ENCODE measurements around the gene IRF6. TPM values are rescaled to one million over a fixed set of nuclear protein-coding genes. Genes with fewer than 3 reads are reported as not detected.
"Not testable (repeated sequence)": the region's sequence is repeated elsewhere in the genome, so short reads cannot be mapped to it uniquely, and the experiment has no call there.

Gene IRF6
- total RNA-seq, 2 donors from 2014 or later: 0.20 to 1.1 TPM

DNA sequence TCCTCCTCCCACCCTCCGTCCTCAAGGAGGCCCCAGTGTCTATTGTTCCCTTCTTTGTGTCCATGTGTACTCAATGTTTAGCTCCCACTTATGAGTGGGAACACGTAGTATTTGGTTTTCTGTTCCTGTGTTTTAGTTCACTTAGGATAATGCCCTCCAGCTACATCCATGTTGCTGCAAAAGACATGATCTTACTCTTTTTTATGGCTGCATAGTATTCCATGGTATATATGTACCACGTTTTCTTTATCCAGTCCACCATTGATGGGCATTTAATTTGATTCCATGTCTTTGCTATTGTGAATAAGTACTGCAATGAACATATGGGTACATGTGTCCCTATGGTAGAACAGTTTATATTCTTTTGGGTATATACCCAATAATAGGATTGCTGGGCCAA is 12.2 kb downstream of the IRF6 start:
- H3K9me3 ChIP-seq (ENCODE audit: control insufficient read depth, low read length, poor library complexity, severe bottlenecking); H3K27ac Mint-ChIP-seq; H3K4me3 Mint-ChIP-seq; H3K36me3 Mint-ChIP-seq (ENCODE audit: low read depth); DNase-seq; ATAC-seq; H3K4me1 Mint-ChIP-seq: not testable (repeated sequence)
- peaks cover 49% of the 10 kb centered on the region for H3K27me3 Mint-ChIP-seq

DNA sequence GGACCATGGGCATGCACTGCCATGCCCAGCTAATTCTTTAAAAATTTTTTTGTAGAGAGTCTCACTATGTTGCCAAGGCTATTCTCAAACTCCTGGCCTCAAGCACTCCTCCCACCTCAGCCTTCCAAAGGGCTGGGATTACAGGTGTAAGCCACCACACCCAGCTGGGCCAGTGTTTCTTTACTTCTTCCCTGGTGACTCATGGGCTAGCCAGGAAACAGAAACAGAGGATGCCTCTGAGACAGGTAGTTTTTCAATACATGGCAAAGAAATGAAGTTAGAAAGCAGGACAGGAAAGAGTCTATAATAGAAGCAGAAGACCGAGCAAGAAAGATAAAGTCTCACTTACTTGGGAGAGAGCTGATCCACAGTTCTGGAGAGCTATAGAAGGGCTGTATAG is 14.0 kb downstream of the IRF6 start:
- H3K4me3 Mint-ChIP-seq: no peak overlapping the region
- H3K36me3 Mint-ChIP-seq (ENCODE audit: low read depth): peaks cover 4% of the 10 kb centered on the region
- no peak for DNase-seq
- no peaks in the 10 kb centered on the region for H3K9me3 ChIP-seq (ENCODE audit: control insufficient read depth, low read length, poor library complexity, severe bottlenecking)
- peaks cover 46% of the 10 kb centered on the region for H3K27me3 Mint-ChIP-seq
- no peaks in the 10 kb centered on the region for H3K4me1 Mint-ChIP-seq
- H3K27ac Mint-ChIP-seq: no peak overlapping the region
- no peak for ATAC-seq

DNA sequence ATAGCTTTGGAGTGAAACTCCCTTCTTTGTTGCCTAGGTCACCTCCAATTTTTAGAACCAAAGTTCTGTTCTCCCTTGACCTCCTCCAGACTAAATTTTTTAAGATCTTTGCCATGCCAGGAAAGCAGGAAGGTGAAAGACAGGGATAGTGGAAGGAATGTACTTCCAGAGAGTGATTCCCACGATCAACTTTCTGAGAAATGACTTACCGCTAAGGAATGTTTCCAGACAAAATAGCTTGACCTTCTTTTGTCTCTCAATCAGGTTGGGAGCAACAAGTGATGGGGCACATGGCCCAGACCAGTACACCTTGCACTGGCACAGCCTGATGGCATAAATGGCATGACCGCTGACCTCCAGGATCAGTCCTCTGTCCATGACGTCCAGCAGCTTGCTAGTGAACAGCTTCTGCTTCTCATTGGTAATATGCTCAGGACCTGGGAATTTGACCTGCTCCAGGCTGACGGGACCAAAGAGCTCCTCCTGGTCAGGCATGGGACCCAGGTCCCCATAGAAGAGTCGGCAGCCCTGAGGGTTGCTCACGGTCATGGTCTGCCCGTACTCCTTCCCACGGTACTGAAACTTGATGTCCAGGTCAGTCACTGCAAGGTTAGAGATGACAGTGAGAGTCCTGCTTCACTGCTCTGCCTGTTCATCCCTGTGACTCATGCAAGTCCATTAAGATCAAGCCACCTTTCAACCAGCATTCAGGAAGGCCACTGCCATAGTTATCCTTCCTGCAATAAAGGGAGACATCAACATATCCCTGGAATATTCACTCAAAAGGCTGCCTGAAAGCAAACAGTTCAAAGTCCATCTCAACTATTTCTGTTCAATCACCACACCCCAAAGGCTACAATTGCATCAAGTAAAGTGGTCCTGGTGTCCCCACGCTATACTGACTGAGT is 15.4 kb downstream of the IRF6 start:
- Mint-ChIP-seq H3K27me3 (peaks cover 42% of the 10 kb centered on the region), H3K4me3 (no peak overlapping the region), H3K27ac (no peak overlapping the region), H3K4me1 (no peaks in the 10 kb centered on the region), H3K36me3 (ENCODE audit: low read depth) (peaks cover 4% of the 10 kb centered on the region)
- ATAC-seq: no peak
- no peaks in the 10 kb centered on the region for H3K9me3 ChIP-seq (ENCODE audit: control insufficient read depth, low read length, poor library complexity, severe bottlenecking)
- no peak for DNase-seq

DNA sequence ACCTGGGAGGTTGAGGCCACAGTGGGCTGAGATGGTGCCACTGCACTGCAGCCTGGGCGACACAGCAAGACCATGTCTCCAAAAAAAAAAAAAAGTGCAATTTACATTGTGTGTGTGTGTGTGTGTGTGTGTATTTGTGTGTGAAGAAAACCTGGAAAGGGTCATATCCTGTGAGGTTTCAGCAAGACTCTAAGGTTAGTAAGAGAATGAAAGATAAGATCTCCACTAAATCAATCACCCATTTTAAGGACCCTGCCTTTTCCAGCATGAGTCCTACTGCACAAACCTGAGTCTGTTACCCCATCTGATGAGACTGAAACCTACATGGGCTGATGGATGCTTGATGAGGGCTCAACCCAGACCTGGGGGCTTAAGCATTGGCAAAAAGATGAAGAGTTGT is 16.7 kb downstream of the IRF6 start:
- no peaks in the 10 kb centered on the region for H3K9me3 ChIP-seq (ENCODE audit: control insufficient read depth, low read length, poor library complexity, severe bottlenecking)
- Mint-ChIP-seq H3K27ac (no peak overlapping the region), H3K36me3 (ENCODE audit: low read depth) (peaks cover 2% of the 10 kb centered on the region), H3K4me1 (peaks cover 11% of the 10 kb centered on the region), H3K4me3 (no peak overlapping the region), H3K27me3 (peaks cover 33% of the 10 kb centered on the region)
- ATAC-seq (no peak), DNase-seq (no peak)

DNA sequence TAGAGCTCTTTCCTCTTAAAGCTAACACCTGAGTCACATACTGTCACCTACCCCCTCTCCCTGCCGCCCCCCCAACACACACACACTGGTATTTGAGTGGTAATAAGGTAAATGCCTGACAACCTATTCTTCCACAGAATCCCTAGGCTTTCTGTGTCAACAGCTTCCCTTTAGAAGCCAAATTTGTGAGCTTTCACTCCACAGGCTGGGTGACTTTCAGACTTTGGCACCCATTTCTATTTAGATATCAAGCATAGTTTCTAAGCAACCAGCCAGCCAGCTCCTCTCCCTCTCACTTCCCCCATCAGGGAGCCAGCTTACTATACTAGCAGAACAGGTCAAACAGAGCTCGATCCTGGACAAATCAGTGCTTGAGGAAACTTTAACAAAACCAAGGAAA is 18.4 kb downstream of the IRF6 start:
- ATAC-seq (no peak), DNase-seq (no peak)
- H3K27ac Mint-ChIP-seq: no peak overlapping the region
- H3K4me1 Mint-ChIP-seq: peaks cover 22% of the 10 kb centered on the region
- H3K36me3 Mint-ChIP-seq (ENCODE audit: low read depth): peaks cover 2% of the 10 kb centered on the region
- H3K27me3 Mint-ChIP-seq: peaks cover 19% of the 10 kb centered on the region
- no peaks in the 10 kb centered on the region for H3K9me3 ChIP-seq (ENCODE audit: control insufficient read depth, low read length, poor library complexity, severe bottlenecking)
- no peak overlapping the region for H3K4me3 Mint-ChIP-seq

DNA sequence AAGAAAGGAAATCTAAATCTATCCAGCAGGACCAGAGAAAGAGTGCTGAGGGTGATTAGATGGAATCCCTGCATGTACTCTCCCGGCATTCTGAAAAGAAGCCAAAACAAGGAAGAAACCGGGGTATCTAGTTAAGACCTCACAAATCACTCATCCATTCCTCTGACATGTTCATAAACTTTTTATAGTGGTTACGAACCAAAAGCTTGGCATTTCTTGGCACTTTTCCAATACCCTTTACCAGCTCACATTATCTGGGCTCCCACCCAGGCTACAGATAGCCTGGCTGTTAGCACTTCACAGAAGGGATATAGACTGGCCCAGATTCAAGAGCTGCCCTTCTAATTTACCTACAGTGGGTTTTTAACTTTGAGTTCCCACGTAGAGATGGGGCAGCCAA is 19.8 kb downstream of the IRF6 start:
- DNase-seq: no peak
- no peaks in the 10 kb centered on the region for H3K9me3 ChIP-seq (ENCODE audit: control insufficient read depth, low read length, poor library complexity, severe bottlenecking)
- Mint-ChIP-seq H3K4me3 (no peak overlapping the region), H3K27ac (peak overlapping the region; percentile 95), H3K36me3 (ENCODE audit: low read depth) (peaks cover 2% of the 10 kb centered on the region), H3K27me3 (peaks cover 10% of the 10 kb centered on the region), H3K4me1 (peaks cover 26% of the 10 kb centered on the region)
- no peak for ATAC-seq

DNA sequence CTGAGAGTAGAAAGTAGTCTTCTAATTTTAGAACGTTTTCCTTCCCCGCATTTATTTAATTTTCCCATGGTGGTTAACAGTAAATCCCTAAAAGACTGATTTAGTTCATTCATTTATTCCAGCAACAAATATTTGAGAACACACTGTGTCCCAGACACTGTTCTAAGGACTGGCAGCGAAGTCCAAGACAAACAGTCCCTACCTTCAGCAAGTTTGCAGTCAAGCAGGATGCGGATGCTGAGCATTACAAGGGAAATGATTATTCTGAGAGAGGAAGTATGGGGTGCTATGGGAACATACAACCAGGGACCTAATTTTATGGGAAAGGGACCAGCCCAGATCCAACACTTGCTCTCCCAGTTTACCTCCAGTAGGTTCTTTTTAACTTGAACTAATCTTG is 20.4 kb downstream of the IRF6 start:
- H3K9me3 ChIP-seq (ENCODE audit: control insufficient read depth, low read length, poor library complexity, severe bottlenecking): no peaks in the 10 kb centered on the region
- Mint-ChIP-seq H3K27me3 (peaks cover 10% of the 10 kb centered on the region), H3K4me3 (no peak overlapping the region), H3K36me3 (ENCODE audit: low read depth) (peaks cover 2% of the 10 kb centered on the region), H3K27ac (peak overlapping the region; percentile 95), H3K4me1 (peaks cover 26% of the 10 kb centered on the region)
- ATAC-seq: no peak
- DNase-seq: no peak

DNA sequence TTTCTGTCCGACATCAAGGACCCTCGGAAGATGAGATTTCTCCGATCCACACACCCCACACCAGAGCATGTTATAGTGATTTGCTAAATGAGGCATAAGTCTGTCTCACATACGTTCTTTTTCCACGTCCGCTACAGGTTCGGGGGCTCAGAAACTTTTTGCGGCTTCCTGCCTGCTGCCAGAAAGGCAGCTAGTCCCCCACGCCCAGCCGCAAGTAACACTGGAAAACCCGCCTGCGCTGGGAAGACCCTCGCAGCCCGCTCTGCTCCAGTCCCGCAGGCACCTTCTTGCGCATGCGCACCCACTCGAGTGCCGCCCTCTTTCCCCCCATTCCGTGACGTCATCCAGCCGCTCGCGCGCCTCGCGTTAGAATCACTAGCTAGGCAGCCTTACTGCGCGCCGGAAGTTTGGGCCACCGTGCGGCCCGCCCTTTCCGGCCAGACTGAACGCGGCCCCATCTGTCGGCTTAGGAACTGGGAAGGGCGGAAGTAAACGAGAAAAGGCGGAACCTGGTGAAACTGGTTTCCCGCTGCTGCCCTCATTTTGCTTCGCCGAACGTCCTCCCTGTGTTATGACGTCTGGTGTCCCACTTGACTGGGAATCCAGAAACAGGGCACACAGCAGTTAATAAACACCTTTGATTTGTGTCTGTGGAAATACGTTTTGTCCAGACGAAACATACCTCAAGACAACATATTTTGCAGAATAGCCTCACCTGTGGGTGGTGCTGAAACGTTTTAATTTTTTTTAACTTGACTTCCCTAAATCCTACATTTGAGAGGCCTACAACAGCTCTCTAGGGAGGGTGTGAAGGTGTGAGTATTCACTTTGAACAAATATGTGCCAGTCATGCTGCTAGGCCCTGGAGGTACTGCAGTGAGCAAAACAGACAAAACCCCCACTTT is 21.4 kb downstream of the IRF6 start, which contains the start of gene C1orf74:
Gene C1orf74, minus strand, starts transcription at position 295 of the 905 bp plus-strand sequence. CDS start 925 bp downstream, outside the sequence.
- ATAC-seq (peak; percentile 99), DNase-seq (peak; percentile 98 to 99 (median 98))

DNA sequence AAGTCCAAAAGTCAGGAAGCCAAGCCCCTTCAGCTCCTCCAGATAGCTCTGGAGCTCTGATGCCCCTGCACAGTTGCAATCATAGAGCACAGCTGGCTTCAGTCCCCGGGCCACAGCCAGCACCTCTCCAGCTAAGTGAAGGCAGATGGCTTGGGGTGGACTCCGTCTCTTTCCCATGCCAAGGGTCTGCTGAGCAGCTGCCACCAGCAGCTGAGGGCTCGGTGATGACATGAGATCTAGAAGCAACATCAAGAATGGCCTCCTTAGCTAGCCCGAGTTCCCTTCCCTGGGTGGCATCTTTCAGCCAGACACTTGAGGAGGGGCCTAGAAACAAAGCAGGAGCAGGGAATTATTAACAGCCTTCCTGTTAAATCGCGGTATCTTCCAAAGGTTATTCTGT is 22.6 kb downstream of the IRF6 start:
- Mint-ChIP-seq H3K4me1 (peaks cover 34% of the 10 kb centered on the region), H3K27me3 (peaks cover 10% of the 10 kb centered on the region), H3K36me3 (ENCODE audit: low read depth) (peaks cover 5% of the 10 kb centered on the region), H3K27ac (peak overlapping the region; percentile 95), H3K4me3 (peak overlapping the region; percentile 22)
- no peak for DNase-seq
- ATAC-seq: no peak
- H3K9me3 ChIP-seq (ENCODE audit: control insufficient read depth, low read length, poor library complexity, severe bottlenecking): no peaks in the 10 kb centered on the region

More for the DNA sequence above, 21.4 kb downstream of the IRF6 start, which contains the start of gene C1orf74:
- H3K4me3 Mint-ChIP-seq: peak within 1 kb of the TSS; percentile 87
- peaks cover 10% of the 10 kb centered on the region for H3K27me3 Mint-ChIP-seq
- peak within 1 kb of the TSS; percentile 95 for H3K27ac Mint-ChIP-seq
- H3K36me3 Mint-ChIP-seq (ENCODE audit: low read depth): peaks cover 3% of the 10 kb centered on the region
- no peaks in the 10 kb centered on the region for H3K9me3 ChIP-seq (ENCODE audit: control insufficient read depth, low read length, poor library complexity, severe bottlenecking)
- peaks cover 30% of the 10 kb centered on the region for H3K4me1 Mint-ChIP-seq

DNA sequence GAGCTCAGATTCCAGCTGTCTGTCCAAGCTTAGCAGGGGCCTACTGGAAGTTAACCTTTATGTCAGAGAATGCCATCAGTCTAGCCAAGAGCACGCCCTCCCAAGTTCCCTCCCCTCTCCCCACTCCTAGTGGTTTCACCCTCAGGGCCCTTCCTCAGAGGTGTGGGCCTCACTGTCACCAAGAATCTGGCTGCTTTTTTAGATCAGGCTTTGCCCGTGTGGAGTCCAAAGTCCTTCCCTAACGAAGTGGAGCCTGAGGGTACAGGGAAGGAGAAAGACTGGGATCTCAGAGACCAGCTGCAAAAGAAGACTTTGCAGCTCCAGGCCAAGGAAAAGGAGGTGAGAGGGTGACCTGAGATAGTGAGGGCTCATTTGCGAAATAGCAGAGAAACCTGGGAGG is 25.7 kb downstream of the IRF6 start:
- H3K4me3 Mint-ChIP-seq: no peak overlapping the region
- DNase-seq: no peak
- no peaks in the 10 kb centered on the region for H3K9me3 ChIP-seq (ENCODE audit: control insufficient read depth, low read length, poor library complexity, severe bottlenecking)
- H3K36me3 Mint-ChIP-seq (ENCODE audit: low read depth): peaks cover 10% of the 10 kb centered on the region
- no peak for ATAC-seq
- no peak overlapping the region for H3K27ac Mint-ChIP-seq
- H3K4me1 Mint-ChIP-seq: peaks cover 38% of the 10 kb centered on the region
- no peaks in the 10 kb centered on the region for H3K27me3 Mint-ChIP-seq

DNA sequence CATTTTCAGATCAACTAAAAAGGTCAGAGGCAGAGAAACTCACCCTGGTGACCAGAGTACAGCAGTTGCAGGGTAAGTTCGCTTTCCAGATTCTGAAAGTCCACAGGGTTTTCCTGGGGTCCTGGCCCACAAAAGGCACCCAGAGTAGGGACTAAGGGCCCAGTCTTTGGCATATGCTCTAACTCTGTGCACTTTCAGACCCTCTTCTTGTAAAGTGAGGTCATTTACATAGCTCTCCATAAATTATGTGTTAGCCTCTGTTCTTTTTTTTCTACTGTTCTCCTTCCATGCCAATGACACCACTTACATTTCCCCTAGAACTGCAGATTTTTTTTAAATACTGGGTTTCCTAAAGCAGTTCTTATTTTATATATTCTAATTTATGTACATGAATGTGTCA is 27.8 kb downstream of the IRF6 start:
- no peaks in the 10 kb centered on the region for H3K27me3 Mint-ChIP-seq
- H3K4me3 Mint-ChIP-seq: no peak overlapping the region
- peaks cover 33% of the 10 kb centered on the region for H3K4me1 Mint-ChIP-seq
- ATAC-seq: no peak
- no peak overlapping the region for H3K27ac Mint-ChIP-seq
- no peak for DNase-seq
- H3K36me3 Mint-ChIP-seq (ENCODE audit: low read depth): peaks cover 21% of the 10 kb centered on the region
- H3K9me3 ChIP-seq (ENCODE audit: control insufficient read depth, low read length, poor library complexity, severe bottlenecking): no peaks in the 10 kb centered on the region

DNA sequence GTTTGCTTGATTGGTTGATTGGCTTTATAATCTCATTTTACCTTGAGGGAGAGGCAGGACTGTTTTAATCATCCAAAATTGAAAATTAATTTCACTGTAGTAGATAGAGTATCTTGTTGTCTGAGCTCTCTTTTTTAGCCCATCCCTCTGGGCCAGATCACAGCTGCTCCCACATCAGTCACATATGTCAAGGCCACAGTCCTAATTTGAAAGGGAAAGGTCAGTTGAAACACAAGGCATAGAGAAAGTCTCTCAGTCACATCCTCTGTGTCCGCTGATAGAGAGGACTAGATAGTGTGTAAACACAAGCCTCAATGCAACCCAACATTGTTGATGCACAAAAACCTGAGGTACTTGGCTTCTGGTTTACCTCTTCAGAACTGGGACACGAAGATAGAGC is 28.4 kb downstream of the IRF6 start:
- H3K36me3 Mint-ChIP-seq (ENCODE audit: low read depth): peaks cover 23% of the 10 kb centered on the region
- H3K27me3 Mint-ChIP-seq: no peaks in the 10 kb centered on the region
- DNase-seq (no peak), ATAC-seq (no peak)
- H3K4me3 Mint-ChIP-seq: no peak overlapping the region
- H3K4me1 Mint-ChIP-seq: peaks cover 29% of the 10 kb centered on the region
- peak overlapping the region; percentile 72 for H3K27ac Mint-ChIP-seq
- H3K9me3 ChIP-seq (ENCODE audit: control insufficient read depth, low read length, poor library complexity, severe bottlenecking): no peaks in the 10 kb centered on the region

DNA sequence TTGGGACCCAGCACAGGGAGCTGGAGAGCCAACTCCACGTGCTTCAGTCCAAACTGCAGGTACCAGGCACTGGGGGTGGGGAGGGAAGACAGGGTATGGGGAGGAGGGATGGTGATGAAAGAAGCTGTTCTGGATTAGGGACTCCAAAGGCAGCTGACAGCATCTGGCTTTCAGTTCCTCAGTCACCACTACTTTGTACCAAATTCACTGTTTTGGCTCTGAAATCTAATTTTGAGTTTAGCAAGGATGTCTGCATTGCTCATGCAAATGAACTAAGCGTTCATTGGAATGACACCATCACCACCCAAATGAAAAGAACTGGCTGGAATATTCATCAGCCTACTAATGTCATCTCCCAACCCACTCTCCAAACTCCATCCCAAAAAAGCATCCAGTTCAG is 30.3 kb downstream of the IRF6 start:
- Mint-ChIP-seq H3K27me3 (no peaks in the 10 kb centered on the region), H3K27ac (no peak overlapping the region), H3K36me3 (ENCODE audit: low read depth) (peaks cover 23% of the 10 kb centered on the region), H3K4me1 (peaks cover 24% of the 10 kb centered on the region), H3K4me3 (no peak overlapping the region)
- no peaks in the 10 kb centered on the region for H3K9me3 ChIP-seq (ENCODE audit: control insufficient read depth, low read length, poor library complexity, severe bottlenecking)
- DNase-seq (no peak), ATAC-seq (no peak)
